HL-60 (cell line): ENCODE data around the gene CABP1.

Source experiments
- POLR2AphosphoS5 ChIP-seq: IDR thresholded peaks from 2 replicates; pipeline ENCODE4 v1.6.1; 2012; ENCODE audit warnings: low read depth
- TF ChIP-seq, protein P1 (sequence below): IDR thresholded peaks from one replicate; pipeline ENCODE4 v1.5.1; 2011; ENCODE audit warnings: low read length, control low read depth, inconsistent platforms; ENCODE audit not compliant: insufficient read depth
- TF ChIP-seq, protein P2 (sequence below): IDR thresholded peaks from 2 replicates; pipeline ENCODE4 v1.6.1; 2012; ENCODE audit warnings: low read depth; ENCODE audit not compliant: insufficient replicate concordance

DNA sequence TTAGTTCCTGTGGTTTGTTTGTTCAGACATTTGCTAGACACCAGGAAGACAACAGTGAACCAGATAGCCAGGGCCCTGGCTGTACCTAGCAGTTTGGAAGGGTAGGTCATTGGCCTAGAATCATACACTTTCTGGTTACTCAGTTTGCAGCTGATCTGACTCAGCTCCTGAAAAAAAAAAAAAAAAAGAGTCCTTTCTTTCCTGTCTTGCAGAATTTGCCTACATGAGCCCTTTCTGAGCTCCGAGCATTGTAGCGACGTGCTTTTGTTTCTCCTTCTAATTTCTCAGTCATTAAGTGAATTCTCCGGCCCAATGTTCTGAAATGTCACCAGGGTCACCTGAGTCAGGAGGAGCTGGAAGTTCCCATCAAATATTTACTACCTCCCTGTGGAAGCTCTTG lies 2.4 kb downstream of the CABP1 start:
- TF ChIP-seq, protein P1, sequence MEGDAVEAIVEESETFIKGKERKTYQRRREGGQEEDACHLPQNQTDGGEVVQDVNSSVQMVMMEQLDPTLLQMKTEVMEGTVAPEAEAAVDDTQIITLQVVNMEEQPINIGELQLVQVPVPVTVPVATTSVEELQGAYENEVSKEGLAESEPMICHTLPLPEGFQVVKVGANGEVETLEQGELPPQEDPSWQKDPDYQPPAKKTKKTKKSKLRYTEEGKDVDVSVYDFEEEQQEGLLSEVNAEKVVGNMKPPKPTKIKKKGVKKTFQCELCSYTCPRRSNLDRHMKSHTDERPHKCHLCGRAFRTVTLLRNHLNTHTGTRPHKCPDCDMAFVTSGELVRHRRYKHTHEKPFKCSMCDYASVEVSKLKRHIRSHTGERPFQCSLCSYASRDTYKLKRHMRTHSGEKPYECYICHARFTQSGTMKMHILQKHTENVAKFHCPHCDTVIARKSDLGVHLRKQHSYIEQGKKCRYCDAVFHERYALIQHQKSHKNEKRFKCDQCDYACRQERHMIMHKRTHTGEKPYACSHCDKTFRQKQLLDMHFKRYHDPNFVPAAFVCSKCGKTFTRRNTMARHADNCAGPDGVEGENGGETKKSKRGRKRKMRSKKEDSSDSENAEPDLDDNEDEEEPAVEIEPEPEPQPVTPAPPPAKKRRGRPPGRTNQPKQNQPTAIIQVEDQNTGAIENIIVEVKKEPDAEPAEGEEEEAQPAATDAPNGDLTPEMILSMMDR, result no peak
- no peak for TF ChIP-seq POLR2AphosphoS5
- TF ChIP-seq, protein P2, sequence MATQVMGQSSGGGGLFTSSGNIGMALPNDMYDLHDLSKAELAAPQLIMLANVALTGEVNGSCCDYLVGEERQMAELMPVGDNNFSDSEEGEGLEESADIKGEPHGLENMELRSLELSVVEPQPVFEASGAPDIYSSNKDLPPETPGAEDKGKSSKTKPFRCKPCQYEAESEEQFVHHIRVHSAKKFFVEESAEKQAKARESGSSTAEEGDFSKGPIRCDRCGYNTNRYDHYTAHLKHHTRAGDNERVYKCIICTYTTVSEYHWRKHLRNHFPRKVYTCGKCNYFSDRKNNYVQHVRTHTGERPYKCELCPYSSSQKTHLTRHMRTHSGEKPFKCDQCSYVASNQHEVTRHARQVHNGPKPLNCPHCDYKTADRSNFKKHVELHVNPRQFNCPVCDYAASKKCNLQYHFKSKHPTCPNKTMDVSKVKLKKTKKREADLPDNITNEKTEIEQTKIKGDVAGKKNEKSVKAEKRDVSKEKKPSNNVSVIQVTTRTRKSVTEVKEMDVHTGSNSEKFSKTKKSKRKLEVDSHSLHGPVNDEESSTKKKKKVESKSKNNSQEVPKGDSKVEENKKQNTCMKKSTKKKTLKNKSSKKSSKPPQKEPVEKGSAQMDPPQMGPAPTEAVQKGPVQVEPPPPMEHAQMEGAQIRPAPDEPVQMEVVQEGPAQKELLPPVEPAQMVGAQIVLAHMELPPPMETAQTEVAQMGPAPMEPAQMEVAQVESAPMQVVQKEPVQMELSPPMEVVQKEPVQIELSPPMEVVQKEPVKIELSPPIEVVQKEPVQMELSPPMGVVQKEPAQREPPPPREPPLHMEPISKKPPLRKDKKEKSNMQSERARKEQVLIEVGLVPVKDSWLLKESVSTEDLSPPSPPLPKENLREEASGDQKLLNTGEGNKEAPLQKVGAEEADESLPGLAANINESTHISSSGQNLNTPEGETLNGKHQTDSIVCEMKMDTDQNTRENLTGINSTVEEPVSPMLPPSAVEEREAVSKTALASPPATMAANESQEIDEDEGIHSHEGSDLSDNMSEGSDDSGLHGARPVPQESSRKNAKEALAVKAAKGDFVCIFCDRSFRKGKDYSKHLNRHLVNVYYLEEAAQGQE, result no peak
